Measurements from ENCODE around the gene SMARCA1. TPM values are rescaled to one million over a fixed set of nuclear protein-coding genes. Genes with fewer than 3 reads are reported as not detected.

The SMARCA1 gene
- total and polyA plus RNA-seq, 2 of the 13 experiments (the other 11 are each of a cell fraction or from before 2014, with no cell fraction given), result 97.7 to 145 TPM

GRCh38 chrX:129525162-129525561 is 1.9 kb upstream of the SMARCA1 start (continued):
- TF ChIP-seq, protein P1, sequence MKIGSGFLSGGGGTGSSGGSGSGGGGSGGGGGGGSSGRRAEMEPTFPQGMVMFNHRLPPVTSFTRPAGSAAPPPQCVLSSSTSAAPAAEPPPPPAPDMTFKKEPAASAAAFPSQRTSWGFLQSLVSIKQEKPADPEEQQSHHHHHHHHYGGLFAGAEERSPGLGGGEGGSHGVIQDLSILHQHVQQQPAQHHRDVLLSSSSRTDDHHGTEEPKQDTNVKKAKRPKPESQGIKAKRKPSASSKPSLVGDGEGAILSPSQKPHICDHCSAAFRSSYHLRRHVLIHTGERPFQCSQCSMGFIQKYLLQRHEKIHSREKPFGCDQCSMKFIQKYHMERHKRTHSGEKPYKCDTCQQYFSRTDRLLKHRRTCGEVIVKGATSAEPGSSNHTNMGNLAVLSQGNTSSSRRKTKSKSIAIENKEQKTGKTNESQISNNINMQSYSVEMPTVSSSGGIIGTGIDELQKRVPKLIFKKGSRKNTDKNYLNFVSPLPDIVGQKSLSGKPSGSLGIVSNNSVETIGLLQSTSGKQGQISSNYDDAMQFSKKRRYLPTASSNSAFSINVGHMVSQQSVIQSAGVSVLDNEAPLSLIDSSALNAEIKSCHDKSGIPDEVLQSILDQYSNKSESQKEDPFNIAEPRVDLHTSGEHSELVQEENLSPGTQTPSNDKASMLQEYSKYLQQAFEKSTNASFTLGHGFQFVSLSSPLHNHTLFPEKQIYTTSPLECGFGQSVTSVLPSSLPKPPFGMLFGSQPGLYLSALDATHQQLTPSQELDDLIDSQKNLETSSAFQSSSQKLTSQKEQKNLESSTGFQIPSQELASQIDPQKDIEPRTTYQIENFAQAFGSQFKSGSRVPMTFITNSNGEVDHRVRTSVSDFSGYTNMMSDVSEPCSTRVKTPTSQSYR (CRISPR knock-in tag; IDR thresholded peaks at IDR 0.05; ENCODE audit: borderline replicate concordance), result peak; percentile 46; the same call in 1 of the 2 replicates
- TF ChIP-seq REL (CRISPR knock-in tag; conservative IDR thresholded peaks at IDR 0.05) (no peak), ZNF431 (CRISPR knock-in tag; IDR thresholded peaks at IDR 0.05; ENCODE audit: borderline replicate concordance, low read depth) (no peak), ZNF530 (CRISPR knock-in tag; IDR thresholded peaks at IDR 0.05; ENCODE audit: low read depth) (no peak), NFIB (CRISPR knock-in tag; IDR thresholded peaks at IDR 0.05; ENCODE audit: borderline replicate concordance) (no peak), ARID5B (CRISPR knock-in tag; IDR thresholded peaks at IDR 0.05) (peak; percentile 95), HDAC1 (CRISPR knock-in tag; IDR thresholded peaks at IDR 0.05) (0 out of 2 replicates have a peak, but pooled peaks have one; percentile 49), TEAD3 (CRISPR knock-in tag; optimal IDR thresholded peaks at IDR 0.05; ENCODE audit: borderline replicate concordance) (peak; percentile 73), HOXA7 (CRISPR knock-in tag; IDR thresholded peaks at IDR 0.05) (no peak), ZNF704 (CRISPR knock-in tag; IDR thresholded peaks at IDR 0.05; ENCODE audit: borderline replicate concordance) (no peak), ESRRA (CRISPR knock-in tag; IDR thresholded peaks at IDR 0.05; ENCODE audit: low read depth) (no peak), ZNF180 (CRISPR knock-in tag; IDR thresholded peaks at IDR 0.05; ENCODE audit: borderline replicate concordance, low read depth) (no peak), CAMTA2 (CRISPR knock-in tag; IDR thresholded peaks at IDR 0.05; ENCODE audit: borderline replicate concordance) (no peak), ZNF143 (CRISPR knock-in tag; IDR thresholded peaks at IDR 0.05) (no peak), RARA (CRISPR knock-in tag; IDR thresholded peaks at IDR 0.05) (peak; percentile 89), NR3C1 (CRISPR knock-in tag; IDR thresholded peaks at IDR 0.05) (no peak), ZNF878 (CRISPR knock-in tag; IDR thresholded peaks at IDR 0.05) (0 out of 2 replicates have a peak, but pooled peaks have one; percentile 48), HMG20A (CRISPR knock-in tag; IDR thresholded peaks at IDR 0.05; ENCODE audit: borderline replicate concordance) (peak; percentile 92), GFI1 (CRISPR knock-in tag; IDR thresholded peaks at IDR 0.05; ENCODE audit: borderline replicate concordance) (peak; percentile 87), SRSF4 (IDR thresholded peaks at IDR 0.05; ENCODE audit: low read depth, low read length, poor library complexity, severe bottlenecking) (no peak)
- TF ChIP-seq, protein P2, sequence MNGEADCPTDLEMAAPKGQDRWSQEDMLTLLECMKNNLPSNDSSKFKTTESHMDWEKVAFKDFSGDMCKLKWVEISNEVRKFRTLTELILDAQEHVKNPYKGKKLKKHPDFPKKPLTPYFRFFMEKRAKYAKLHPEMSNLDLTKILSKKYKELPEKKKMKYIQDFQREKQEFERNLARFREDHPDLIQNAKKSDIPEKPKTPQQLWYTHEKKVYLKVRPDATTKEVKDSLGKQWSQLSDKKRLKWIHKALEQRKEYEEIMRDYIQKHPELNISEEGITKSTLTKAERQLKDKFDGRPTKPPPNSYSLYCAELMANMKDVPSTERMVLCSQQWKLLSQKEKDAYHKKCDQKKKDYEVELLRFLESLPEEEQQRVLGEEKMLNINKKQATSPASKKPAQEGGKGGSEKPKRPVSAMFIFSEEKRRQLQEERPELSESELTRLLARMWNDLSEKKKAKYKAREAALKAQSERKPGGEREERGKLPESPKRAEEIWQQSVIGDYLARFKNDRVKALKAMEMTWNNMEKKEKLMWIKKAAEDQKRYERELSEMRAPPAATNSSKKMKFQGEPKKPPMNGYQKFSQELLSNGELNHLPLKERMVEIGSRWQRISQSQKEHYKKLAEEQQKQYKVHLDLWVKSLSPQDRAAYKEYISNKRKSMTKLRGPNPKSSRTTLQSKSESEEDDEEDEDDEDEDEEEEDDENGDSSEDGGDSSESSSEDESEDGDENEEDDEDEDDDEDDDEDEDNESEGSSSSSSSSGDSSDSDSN (CRISPR knock-in tag; IDR thresholded peaks at IDR 0.05), result no peak
